CD4-positive, alpha-beta T cell (primary cell): ENCODE measurements around the gene SLC37A2. TPM values are rescaled to one million over a fixed set of nuclear protein-coding genes. Genes with fewer than 3 reads are reported as not detected.

Experiments
- ATAC-seq: fragments of 200-7000 bp; cut with Tn5 transposase; one replicate; pipeline ENCODE4 v1.10.0; 2022; ENCODE audit warnings: mild to moderate bottlenecking; ENCODE audit not compliant: poor library complexity
- CTCF ChIA-PET: fragments of 350-600 bp; sonication (Branson Sonifier 250); formaldehyde crosslinking; loops from one replicate; lab custom pipeline; 2021; ENCODE audit warnings: antibody characterized with exemption, inconsistent platforms; lab: Charles Lee
- POLR2A ChIA-PET: fragments of 350-600 bp; sonication (Branson Sonifier 250); formaldehyde crosslinking; loops from one replicate; lab custom pipeline; 2021; ENCODE audit warnings: antibody characterized with exemption, inconsistent platforms; lab: Charles Lee
- DNase-seq, 14 experiments: peaks; one replicate each; pipeline ENCODE4 v3.0.0-alpha.2; 2013 to 2020; ENCODE audit warnings: mixed read lengths in 2 of 14
- H3K27ac ChIP-seq, 2 donors: one replicate each; pipeline versions ENCODE4 v1.5.1 to v1.7.0; 2013; ENCODE audit warnings: low read length in 2 of 2, low read depth in 1 of 2, mild to moderate bottlenecking in 1 of 2
- H3K27me3 ChIP-seq, 2 experiments: 1 replicate in 1 of 2; 2 replicates in 1 of 2; pipeline versions ENCODE4 v1.6.1 to v1.7.0; 2013; ENCODE audit warnings: low read length in 2 of 2, control low read depth in 1 of 2, mild to moderate bottlenecking in 1 of 2, moderate library complexity in 1 of 2; ENCODE audit not compliant: insufficient read depth in 2 of 2, control insufficient read depth in 1 of 2
- H3K36me3 ChIP-seq: one replicate; pipeline ENCODE4 v1.6.1; 2013; ENCODE audit warnings: low read length, control low read depth; ENCODE audit not compliant: insufficient read depth
- H3K4me1 ChIP-seq: one replicate; pipeline ENCODE4 v1.6.1; 2013; ENCODE audit warnings: low read length, control low read depth; ENCODE audit not compliant: insufficient read depth
- H3K4me3 ChIP-seq: one replicate; pipeline ENCODE4 v1.5.1; 2013; ENCODE audit warnings: mild to moderate bottlenecking, low read length, moderate library complexity
- H3K9me3 ChIP-seq, 2 experiments: 1 replicate in 1 of 2; 2 replicates in 1 of 2; pipeline versions ENCODE4 v1.6.1 to v1.7.0; 2013; ENCODE audit warnings: low read length in 2 of 2, mild to moderate bottlenecking in 2 of 2, control low read depth in 1 of 2, moderate library complexity in 1 of 2; ENCODE audit not compliant: control insufficient read depth in 1 of 2, insufficient read depth in 1 of 2
- H3K27ac Mint-ChIP-seq: one replicate; pipeline ENCODE4 v1.8.0; 2020; ENCODE audit warnings: mixed read lengths
- H3K27me3 Mint-ChIP-seq: one replicate; pipeline ENCODE4 v1.8.0; 2021; ENCODE audit warnings: mixed read lengths
- H3K36me3 Mint-ChIP-seq: one replicate; pipeline ENCODE4 v1.8.0; 2021; ENCODE audit warnings: low read depth, mixed read lengths
- H3K4me1 Mint-ChIP-seq: one replicate; pipeline ENCODE4 v1.8.0; 2021; ENCODE audit warnings: low read depth, mixed read lengths
- H3K4me3 Mint-ChIP-seq: one replicate; pipeline ENCODE4 v1.8.0; 2020; ENCODE audit warnings: mild to moderate bottlenecking, mixed read lengths
- H3K9me3 Mint-ChIP-seq: one replicate; pipeline ENCODE4 v1.8.0; 2020; ENCODE audit warnings: mixed read lengths
- CTCF ChIP-seq: fragments of 200-600 bp; IDR thresholded peaks from one replicate; pipeline ENCODE4 v1.8.0; 2022; ENCODE audit warnings: antibody characterized with exemption, mild to moderate bottlenecking
- intact Hi-C, 2 experiments: fragments of 100-400 bp; cut with DNase I in 1 of 2; cut with micrococcal nuclease in 1 of 2; formaldehyde crosslinking; loops; one replicate each; pipeline versions ENCODE4 v1.15.1 to v1.9.0; 2023 to 2025; cut with DNase I, micrococcal nuclease
- total RNA-seq, 174 experiments: library from RNA in 2 of 174; stranded (reverse) in 2 of 174; gene quantifications; one replicate each; pipeline ENCODE4 v1.2.3 and lab custom pipeline; 2021 to 2026

SLC37A2 gene
- total RNA-seq, 2 experiments from 2014 or later = 0.25 to 0.34 TPM

DNA sequence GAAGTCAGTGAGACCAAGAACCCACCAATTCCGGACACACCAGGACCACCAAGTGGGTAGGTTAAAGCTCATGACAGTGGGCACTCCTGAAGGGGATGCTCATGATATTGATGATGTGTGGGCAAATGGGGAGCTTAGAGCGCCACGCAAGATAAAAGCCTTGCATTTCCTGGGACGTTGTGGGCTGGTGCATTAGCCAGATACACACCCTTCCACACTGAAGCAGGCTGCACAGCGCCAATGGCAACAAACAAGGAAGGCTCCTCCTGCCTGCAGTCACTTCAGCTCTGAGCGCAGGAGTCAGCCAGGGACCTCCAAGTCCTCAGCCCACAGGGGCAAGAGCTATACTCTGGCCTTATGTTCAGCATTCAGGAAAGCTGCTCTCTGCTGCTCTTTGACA is 27.7 kb downstream of the SLC37A2 start:
- peaks cover 17% of the 10 kb centered on the region for H3K36me3 Mint-ChIP-seq
- H3K27me3 Mint-ChIP-seq = no peaks in the 10 kb centered on the region
- Histone ChIP-seq H3K27ac (no peak overlapping the region), H3K36me3 (peaks cover 4% of the 10 kb centered on the region), H3K27me3 (no peaks in the 10 kb centered on the region), H3K4me1 (no peaks in the 10 kb centered on the region), H3K9me3 (no peaks in the 10 kb centered on the region), H3K4me3 (no peak overlapping the region)
- no peak for TF ChIP-seq CTCF
- DNase-seq (no peak), ATAC-seq (no peak)
- H3K4me3 Mint-ChIP-seq = no peak overlapping the region
- intact Hi-C loops = loop anchor here in 1 of 2 experiments (5.0 kb wide), 1 partner anchor 256 kb away; no protein-coding TSS in a partner anchor
- ChIA-PET CTCF (interaction anchor here (1.1 to 1.7 kb wide), 2 partner anchors 33 to 51 kb away, joined by 5 to 9 read pairs; no protein-coding TSS in a partner anchor), POLR2A (interaction anchor here (1.7 kb wide), 1 partner anchor 51 kb away, joined by 4 read pairs; no protein-coding TSS in a partner anchor)
- H3K4me1 Mint-ChIP-seq = no peaks in the 10 kb centered on the region
- H3K9me3 Mint-ChIP-seq = no peaks in the 10 kb centered on the region
- no peak overlapping the region for H3K27ac Mint-ChIP-seq

DNA sequence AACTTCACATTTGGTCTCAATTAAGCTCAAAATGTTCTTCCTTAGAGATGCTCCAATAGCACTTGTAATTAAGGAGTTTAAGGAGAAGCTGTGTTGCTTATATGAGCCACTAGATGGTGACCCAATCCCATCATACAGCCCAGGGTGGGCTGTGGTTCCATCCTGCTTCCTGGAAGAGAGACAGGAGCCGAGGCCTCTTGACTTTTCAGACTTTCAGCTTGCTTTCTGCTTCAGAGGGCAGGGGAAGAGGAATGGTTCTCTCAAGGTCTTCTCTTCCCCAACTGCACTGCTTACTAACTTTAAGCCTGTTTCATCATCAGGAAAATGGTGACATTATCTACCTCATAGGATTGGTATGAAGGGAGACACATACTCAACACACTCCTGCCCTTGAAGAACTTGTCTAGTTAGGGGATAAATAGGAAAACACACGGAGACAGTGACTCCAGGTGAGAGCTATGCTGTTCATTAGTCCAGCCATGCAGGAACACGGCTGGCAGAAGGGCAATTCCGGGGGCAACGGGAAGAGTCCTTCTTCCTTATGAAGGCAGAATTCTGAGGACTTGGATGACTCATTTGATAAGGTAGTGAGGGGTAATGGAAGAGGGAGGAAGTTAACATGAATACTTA is 28.3 kb downstream of the SLC37A2 start:
- CTCF ChIA-PET = interaction anchor here (1.1 to 1.7 kb wide), 2 partner anchors 33 to 51 kb away, joined by 5 to 9 read pairs; no protein-coding TSS in a partner anchor
- Mint-ChIP-seq H3K27ac (no peak overlapping the region), H3K27me3 (no peaks in the 10 kb centered on the region), H3K36me3 (peaks cover 23% of the 10 kb centered on the region), H3K4me1 (no peaks in the 10 kb centered on the region), H3K9me3 (no peaks in the 10 kb centered on the region), H3K4me3 (no peak overlapping the region)
- H3K27me3 ChIP-seq = no peaks in the 10 kb centered on the region
- H3K4me3 ChIP-seq = no peak overlapping the region
- intact Hi-C loops = loop anchor here in 1 of 2 experiments (5.0 kb wide), 1 partner anchor 256 kb away; no protein-coding TSS in a partner anchor
- POLR2A ChIA-PET = interaction anchor here (1.7 kb wide), 1 partner anchor 51 kb away, joined by 4 read pairs; no protein-coding TSS in a partner anchor
- H3K9me3 ChIP-seq = no peaks in the 10 kb centered on the region
- no peak overlapping the region for H3K27ac ChIP-seq
- peaks cover 4% of the 10 kb centered on the region for H3K36me3 ChIP-seq
- DNase-seq (peak in 4 of 14 experiments; percentile 17 to 34 (median 28)), ATAC-seq (no peak)
- no peaks in the 10 kb centered on the region for H3K4me1 ChIP-seq
- TF ChIP-seq CTCF = peak; percentile 22

DNA sequence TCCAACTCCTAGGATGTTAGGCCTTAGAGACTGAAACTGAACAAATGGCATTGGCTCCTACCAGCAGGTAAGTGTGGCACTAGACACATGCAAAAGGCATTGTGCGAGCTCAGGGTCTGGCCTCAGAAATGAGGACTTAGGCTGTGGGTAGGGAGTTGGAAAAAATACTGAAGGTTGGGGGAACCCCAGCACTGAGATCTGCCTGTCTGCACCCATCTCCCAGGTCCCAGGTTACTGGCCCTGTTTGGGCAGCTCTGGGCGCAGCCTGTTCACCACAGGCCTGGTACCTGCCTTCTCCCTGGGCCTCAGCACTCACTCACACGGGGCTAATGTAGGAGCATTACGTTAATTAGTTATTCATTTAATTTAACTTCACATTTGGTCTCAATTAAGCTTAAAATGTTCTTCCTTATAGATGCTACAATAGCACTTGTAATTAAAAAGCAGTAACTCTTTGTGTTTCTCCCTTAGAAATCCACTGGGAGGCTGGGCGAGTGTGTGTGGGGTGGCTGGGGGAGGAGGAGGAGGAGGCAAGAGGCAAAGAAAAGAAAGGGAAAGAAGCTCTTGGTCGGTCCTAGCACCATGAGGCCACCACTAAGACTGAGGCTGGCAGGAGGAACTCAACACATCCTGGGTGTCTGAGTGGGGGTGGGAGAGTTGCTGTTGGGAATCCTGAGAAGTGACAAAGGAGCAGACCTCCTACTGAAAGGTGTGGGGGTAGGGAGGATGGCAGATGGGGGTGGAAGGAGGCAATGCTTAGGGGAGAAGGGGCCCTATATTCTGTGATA is 29.0 kb downstream of the SLC37A2 start:
- Mint-ChIP-seq H3K4me1 (no peaks in the 10 kb centered on the region), H3K36me3 (peaks cover 29% of the 10 kb centered on the region), H3K27me3 (no peaks in the 10 kb centered on the region), H3K4me3 (no peak overlapping the region), H3K27ac (no peak overlapping the region), H3K9me3 (no peaks in the 10 kb centered on the region)
- Histone ChIP-seq H3K4me3 (no peak overlapping the region), H3K36me3 (peaks cover 4% of the 10 kb centered on the region), H3K27me3 (no peaks in the 10 kb centered on the region), H3K27ac (no peak overlapping the region), H3K4me1 (no peaks in the 10 kb centered on the region), H3K9me3 (no peaks in the 10 kb centered on the region)
- ATAC-seq (no peak), DNase-seq (no peak)
- TF ChIP-seq CTCF = no peak
- POLR2A ChIA-PET = interaction anchor here (1.7 kb wide), 1 partner anchor 50 kb away, joined by 4 read pairs; no protein-coding TSS in a partner anchor
- CTCF ChIA-PET = interaction anchor here (1.1 to 1.7 kb wide), 2 partner anchors 32 to 50 kb away, joined by 5 to 9 read pairs; no protein-coding TSS in a partner anchor
- intact Hi-C loops = loop anchor here in 1 of 2 experiments (1.0 to 5.0 kb wide), 2 partner anchors 51 to 255 kb away; no protein-coding TSS in a partner anchor
